Right ventricle myocardium superior (tissue), 1 donor: Measurements from ENCODE around the gene HEATR5A. TPM values are rescaled to one million over a fixed set of nuclear protein-coding genes. Genes with fewer than 3 reads are reported as not detected.
"Not testable (repeated sequence)": the region's sequence is repeated elsewhere in the genome, so short reads cannot be mapped to it uniquely, and the experiment has no call there.

ENCODE experiments used
- ATAC-seq: fragments of 200-7000 bp; cut with Tn5 transposase; one replicate; pipeline ENCODE4 v1.9.1; 2020; ENCODE audit warnings: mild to moderate bottlenecking; ENCODE audit not compliant: poor library complexity
- DNase-seq: peaks from one replicate; pipeline ENCODE4 v3.0.0-alpha.2; 2020
- intact Hi-C: fragments of 100-400 bp; cut with DNase I; formaldehyde crosslinking; loops from one replicate; pipeline ENCODE4 v1.11.2; 2022
- total RNA-seq: library from RNA; stranded (reverse); fragmentation: NEBNext Ultra II Directional; extraction: Animal tissue kit (Norgen Biotek cat#: 25700); gene quantifications from one replicate; pipeline ENCODE4 v1.2.1, GENCODE V29; 2021
- donor health status: DM: no; HTN: yes; CAD: no; lungs with severe emphysema.

HEATR5A gene
- total RNA-seq, 1 donor from 2014 or later: 47.8 TPM

DNA sequence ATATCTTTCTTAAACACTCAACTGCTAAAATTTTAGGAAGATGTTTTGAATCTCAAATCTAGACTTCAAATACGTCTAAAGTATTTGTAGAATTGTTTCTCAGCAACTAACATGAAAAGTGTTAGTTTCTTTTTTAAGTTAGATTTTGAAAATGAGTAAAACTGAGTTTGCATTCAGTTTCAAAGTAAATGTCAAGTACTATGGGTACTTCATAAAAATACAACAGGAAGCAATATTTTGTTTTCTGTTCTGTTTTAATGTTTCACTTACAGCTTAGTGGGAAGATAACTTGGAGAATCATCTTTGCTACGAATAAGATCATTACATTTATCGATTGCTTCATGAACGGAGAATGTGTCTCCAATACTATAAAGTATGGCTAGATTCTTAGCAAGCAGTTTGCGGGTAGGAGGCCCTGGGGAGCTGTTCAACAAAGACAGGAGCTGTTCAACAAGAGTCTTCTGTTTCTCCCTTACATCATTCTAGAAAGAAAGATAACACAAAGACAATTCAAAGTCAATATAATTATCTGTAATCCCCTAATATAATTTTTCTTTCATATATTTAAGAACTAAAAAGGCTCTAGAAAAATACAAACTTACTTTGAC lies 20.2 kb downstream of the HEATR5A start:
- ATAC-seq (no peak), DNase-seq (no peak)
- intact Hi-C loops: no loop called here

DNA sequence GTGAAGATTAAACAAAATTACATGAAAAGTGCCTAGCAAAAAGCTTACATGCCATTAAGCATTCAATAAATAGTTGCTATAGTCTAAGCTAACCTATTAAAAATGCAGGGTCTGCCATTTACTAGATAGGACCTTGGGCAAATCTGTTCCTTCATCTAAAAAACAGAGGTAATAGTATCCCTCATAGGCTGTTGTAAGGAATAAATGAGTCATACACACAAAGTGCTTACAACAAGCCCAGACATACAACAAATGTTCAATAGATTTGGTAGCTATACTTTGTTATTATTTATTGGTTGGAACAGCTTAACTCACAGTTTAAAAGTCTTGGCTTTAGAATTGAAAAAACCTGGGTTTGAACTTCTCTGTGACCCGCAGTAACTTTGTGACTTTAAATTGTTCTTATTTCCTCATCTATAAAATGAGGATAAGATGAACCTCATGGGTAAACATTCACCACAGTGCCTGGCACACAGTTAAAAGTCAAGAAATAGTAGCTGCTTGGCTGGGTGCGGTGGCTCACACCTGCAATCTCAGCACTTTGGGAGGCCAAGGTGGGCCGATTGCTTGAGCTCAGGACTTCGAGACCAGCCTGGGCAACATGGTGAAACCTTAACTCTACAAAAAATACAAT lies 24.7 kb downstream of the HEATR5A start:
- intact Hi-C loops: no loop called here

DNA sequence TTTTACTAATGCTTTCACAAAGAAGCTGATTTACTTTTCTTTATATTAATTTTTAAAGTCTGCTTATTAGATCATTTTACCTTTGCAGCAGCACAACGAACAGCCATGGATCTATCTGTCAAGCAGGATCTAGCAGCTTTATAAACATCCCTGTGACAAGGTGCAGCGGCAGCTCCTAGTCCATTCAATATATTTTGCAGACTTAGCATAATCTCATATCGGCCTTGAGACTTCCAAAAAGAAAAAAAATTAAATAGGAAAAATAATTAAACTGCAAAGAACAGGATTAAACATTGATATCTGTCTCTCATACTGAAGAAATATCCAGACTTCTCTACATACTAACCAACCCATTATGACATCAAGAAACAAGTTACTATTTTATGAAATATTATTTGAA lies 25.2 kb downstream of the HEATR5A start:
- DNase-seq (no peak), ATAC-seq (no peak)
- intact Hi-C loops: no loop called here

More for the DNA sequence above, 24.7 kb downstream of the HEATR5A start:
- DNase-seq (no peak), ATAC-seq (no peak)

DNA sequence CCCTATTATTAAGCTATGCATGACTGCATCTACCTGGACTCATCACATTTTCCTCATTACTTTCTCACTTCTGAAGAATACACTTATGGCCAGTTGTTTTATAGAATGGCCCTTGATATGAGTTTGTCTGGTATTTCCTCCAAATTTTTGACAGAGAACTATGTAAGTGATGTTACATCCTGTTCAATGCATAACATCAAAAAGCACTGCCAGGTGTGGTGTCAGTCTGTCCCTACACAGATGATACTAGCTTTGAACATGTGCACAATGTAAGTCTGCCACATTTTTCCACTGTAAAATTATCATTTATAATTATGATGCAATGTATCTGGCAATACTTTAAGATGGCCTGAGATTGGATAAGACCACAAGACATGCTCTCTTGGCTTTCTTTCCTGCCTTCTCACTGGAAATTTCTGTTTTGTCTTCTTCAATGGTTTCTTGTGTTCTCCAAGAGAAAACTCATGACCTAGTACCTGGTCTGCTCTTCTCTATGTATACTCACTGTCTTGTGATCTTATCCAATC lies 28.3 kb downstream of the HEATR5A start:
- no peak for ATAC-seq
- no peak for DNase-seq
- intact Hi-C loops: no loop called here

DNA sequence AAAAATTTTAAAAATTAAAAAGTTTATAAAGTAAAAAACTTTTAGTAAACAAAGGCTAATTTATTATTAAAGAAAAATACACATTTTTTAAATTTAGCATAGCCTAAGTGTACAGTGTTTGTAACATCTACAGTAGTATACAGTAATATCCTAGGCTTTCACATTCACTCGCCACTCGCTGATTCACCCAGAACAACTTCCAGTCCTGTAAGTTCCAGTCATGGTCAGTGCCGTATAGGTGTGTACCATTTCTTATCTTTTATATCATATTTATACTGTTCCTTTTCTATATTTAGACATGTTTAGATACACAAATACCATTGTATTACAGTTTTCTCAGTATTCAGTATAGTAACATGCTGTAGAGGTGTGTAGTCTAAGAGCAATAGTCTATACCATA lies 28.9 kb downstream of the HEATR5A start:
- intact Hi-C loops: no loop called here
- ATAC-seq (no peak), DNase-seq (no peak)

DNA sequence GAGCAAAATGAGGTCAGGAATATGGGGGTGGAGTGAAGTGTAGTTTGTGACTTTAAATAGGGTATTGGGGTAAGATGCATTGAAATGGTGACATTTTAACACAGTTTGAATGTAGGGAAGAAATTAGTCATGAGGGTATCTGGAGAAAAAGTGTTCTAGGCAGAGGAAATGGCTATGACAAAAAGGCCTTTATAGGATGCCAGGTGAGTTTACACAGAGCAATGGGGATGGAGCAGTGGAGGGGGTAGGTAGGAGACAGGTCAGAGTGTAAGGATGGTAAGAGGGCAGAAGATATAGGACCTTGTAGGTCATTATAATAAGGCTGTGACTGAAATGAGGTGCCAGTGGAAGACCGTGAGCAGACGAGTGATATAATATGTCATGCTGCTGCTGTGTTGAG lies 30.4 kb downstream of the HEATR5A start:
- ATAC-seq: peak; percentile 39
- DNase-seq: no peak
- intact Hi-C loops: no loop called here

DNA sequence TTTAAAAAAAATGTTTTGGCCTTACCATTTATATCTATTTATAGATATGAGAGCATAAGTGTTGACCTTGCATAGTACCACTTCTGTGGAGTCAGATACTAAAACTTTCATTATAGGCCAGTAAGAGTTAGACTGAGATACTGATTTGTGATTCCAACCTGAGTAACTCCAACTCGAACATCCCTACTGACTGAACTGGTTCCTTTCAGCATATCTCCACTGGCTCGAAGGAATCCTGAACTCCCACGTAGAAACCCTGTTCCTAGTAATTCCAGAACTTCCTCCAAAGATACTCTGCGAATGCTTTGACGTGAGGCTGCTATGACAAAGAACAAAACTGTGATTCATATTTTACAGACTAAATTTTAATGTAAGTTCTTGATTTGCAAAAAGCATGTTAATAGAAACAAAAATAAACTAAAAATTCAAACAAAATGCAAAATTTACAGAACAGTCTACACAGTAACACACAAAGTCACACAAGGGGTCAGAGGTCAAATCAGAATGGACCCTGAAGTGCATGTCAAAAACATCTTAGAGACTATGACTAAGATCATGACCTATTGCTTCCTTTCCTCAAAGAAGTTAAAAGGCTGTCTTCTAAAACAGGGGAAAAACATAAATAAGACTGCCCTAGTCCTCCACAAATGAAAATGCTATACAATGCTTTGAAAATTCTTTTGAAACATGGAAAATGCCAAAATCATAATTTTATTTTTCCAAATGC lies 31.5 kb downstream of the HEATR5A start:
- DNase-seq (no peak), ATAC-seq (peak; percentile 65)
- intact Hi-C loops: no loop called here

DNA sequence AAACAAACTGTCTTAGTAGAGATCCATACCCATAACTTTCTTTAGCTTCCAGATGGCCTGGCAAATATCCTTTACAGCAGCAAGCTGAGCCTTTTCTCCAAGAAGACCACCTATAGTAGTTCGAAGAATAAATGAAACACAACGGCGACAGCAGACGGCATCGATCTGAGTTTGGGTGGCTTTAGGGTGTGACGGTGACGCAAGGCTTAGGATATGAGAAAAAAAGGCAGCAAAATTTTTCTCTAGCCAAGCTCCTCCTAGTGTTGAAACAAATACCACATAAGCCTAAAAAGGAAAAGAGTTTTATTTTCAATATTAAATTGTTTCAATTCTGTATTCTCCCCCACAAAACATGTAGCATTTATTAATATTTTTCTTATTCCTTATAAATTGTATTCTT lies 33.3 kb downstream of the HEATR5A start:
- intact Hi-C loops: no loop called here
- DNase-seq (no peak), ATAC-seq (no peak)

DNA sequence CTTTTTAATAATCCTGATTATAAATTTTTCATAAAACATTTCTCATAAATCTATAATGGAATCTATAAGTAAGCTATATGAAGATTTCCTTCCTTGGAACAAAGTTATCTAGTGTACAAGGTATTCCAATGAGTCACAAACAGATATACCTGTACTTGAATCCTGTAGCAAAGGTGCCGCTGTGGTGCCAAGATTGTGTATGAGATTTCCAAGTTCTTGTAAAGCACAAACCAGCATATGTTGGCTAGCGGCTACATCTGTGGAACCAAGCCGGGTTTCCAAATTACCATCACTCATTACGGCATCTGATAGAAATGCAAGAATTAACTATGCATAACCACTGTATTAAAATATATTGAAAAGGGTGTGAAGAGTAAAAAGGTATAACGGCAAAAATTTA lies 34.1 kb downstream of the HEATR5A start:
- intact Hi-C loops: no loop called here
- DNase-seq (no peak), ATAC-seq (no peak)

DNA sequence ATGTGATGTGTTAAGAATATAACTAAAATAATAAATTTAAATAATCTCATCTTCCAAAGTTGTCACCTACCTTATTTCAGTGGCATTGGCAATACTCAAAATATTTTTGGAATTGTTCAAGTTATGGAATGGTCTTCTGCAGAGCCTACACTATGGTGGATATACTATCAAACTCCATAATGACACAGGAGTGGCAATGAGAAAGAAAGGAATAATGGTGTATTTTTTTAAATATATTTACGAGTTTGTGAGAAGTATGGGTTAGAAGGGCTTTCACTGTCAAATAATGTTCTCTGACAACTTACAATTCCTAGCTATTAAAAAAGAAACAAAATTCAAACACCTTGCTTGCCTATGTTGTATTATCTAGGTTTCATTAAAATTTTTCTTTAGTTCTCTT lies 38.1 kb downstream of the HEATR5A start:
- DNase-seq: no peak
- intact Hi-C loops: no loop called here
- no peak for ATAC-seq

DNA sequence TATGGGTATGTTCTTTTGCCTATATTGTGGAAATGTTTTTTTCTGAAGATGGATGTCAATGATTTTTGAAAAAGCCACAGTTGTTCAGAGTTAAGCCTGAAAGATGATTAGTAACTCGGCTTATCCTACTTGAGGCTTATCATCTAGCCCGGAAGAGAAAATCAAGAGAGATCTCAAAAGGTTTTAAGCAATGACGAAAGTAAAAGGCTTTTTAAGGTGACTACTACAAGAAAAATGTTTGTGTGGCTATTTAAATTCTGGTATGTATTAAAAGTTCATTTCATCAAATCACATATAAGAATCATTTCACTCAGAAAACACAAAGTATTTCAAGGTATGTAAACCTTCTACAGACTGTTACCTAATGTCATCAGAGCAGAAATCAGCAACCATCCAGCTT lies 40.2 kb downstream of the HEATR5A start:
- intact Hi-C loops: no loop called here
- no peak for ATAC-seq
- DNase-seq: no peak

DNA sequence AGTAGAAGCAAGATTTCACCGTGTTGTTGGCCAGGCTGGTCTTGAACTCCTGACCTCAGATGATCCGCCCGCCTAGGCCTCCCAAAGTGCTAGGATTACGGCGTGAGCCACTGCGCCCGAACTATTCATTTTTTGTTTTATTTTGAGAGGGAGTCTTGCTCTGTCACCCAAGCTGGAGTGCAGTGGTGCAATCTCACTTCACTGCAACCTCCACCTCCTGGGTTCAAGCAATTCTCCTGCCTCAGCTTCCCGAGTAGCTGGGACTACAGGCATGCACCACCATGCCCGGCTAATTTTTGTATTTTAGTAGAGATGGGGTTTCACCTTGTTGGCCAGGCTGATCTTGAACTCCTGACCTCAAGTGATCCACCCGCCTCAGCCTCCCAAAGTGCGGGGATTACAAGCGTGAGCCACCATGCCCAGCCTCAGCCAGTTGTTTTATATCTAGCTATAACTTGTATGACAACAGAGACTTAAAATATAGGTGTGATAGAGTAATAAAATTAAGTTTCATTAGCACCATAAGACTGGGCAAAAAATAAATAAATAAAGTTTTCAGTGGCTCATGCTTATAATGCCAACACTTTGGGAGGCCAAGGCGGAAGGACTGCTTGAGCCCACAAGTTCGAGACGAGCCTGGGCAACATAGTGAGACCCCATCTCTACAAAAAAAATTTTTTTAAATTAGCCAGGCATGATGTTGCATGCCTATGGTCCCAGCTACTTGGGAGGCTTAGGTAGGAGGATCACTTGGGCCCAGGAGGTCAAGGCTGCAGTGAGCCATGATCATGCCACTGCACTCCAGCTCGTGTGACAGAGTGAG lies 41.0 kb downstream of the HEATR5A start:
- ATAC-seq, intact Hi-C loops, DNase-seq: not testable (repeated sequence)

DNA sequence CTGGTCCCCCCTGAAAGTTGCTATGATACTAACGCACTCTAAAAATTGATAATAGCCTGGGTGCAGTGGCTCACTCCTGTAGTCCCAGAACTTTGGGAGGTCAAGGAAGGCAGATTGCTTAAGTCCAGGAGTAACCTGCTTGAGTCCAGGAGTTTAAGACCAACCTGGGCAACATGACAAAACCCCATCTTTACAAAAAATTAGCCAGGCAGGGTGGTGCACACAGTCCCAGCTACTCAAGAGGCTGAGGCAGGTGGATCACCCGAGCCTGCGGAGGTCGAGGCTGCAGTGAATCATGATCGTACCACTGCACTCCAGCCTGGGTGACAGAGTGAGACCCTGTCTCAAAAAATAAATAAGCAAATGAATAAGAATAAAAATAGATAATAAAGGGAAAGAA lies 42.9 kb downstream of the HEATR5A start:
- no peak for DNase-seq
- no peak for ATAC-seq
- intact Hi-C loops: no loop called here

DNA sequence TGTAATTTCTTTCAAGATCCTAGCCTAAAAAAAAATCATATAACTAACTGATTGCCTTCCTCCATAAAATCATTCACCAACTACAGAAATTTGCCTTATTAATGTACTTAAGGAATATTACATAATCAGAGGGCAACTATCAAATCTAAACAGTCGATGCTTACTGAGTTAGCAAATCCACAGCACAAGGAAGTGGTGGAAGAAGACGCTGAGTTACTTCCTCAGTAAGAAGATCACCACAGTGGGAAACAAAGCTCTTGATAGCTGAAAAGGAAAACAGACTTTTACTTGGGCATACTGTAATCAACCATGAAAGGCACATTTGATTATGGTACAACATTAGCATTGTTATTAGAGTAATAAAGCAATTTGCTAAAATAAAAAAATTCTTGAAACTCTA lies 48.7 kb downstream of the HEATR5A start:
- intact Hi-C loops: no loop called here
- ATAC-seq (no peak), DNase-seq (no peak)

DNA sequence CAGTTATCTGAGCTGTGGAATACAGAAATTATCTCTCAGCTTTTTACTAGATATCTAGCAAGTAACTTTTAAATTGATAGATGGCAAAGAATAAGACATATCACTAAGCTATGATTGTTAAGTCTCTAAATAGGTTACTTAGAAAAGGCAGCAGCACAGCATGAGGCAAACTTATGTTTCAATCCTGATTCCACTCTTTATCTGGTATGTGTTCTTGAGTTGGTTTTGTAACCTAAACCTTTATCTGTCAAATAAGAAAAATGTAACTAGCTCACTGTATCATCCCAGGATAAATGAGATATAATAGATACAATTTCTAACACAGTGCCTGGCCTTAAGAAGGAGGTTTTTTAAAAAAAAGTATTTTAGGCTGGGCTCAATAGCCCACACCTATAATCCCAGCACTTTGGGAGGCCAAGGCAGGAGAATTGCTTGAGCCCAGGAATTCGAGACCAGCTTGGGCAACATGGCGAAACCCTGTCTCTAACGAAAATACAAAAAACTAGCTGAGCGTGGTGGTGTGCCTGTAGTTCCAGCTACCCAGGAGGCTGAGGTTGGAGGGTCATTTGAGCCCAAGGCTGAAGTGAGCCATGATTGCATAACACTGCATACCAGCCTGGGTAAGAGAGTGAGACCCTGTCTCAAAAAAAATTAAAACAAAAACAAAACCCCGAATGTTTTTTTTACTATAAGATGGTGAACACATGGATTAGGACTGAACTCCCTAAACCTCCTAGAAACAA lies 56.8 kb downstream of the HEATR5A start:
- DNase-seq: no peak
- intact Hi-C loops: no loop called here
- ATAC-seq: no peak

DNA sequence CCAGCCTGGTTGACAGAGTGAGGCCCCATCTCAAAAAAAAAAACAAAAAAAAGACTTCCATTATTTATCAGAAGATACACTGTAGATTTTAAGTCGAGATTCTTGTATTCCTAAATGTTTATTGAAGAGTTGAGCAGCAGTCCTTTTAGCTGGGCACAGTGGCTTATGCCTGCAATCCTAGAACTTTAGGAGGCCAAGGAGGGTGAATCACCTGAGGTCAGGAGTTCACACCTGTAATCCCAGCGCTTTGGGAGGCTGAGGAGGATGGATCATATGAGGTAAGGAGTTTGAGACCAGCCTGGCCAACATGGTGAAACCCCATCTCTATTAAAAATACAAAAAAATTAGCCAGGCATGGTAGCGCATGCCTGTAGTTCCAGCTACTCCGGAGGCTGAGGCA lies 57.6 kb downstream of the HEATR5A start:
- no peak for DNase-seq
- no peak for ATAC-seq
- intact Hi-C loops: no loop called here

DNA sequence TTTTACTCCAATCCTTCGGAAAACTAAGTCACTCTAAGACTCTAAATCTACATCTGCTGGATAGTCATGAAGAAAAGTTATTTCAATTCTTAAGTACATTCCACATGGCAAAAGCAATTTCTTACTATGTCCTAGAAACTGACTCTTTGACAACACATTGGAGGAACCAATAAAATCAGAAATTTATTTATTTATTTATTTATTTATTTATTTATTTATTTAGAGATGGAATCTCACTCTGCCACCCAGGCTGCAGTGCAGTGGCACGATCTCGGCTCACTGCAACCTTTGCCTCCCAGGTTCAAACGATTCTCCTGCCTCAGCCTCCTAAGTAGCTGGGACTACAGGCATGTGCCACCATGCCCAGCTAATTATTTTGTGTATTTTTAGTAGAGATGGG lies 58.6 kb downstream of the HEATR5A start:
- intact Hi-C loops, ATAC-seq, DNase-seq: not testable (repeated sequence)

DNA sequence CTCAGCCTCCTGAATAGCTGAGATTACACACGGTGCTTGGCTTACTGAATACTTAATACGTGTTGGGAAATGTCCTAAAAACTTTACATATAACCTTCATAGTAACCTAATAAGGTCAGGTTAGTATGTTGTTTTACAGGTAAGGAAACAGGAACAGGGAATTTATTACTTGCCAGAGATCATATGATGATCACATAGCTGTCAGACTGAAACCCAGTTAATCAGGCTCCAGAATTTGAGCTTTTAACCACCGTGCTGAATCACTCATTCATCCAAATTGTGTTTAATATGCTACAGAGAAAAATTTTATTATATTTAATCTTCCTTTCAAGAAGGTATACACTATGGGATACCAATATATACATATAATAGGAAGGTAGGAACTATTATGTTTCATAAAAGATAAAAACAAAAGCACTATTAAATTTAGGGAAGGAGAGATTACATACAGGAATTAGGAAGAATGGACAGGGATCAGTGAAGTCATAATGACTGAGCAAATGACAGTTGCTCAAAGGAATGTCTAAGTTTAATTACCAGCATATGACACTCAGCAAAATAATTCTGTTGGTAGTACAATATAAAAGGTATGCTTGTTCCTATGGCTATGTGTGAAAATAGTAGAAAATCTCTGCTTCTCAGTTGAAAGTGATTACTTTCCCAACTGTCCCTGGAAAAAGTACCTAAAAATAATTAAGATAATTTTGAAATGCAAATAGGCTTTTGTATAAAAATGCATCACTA lies 59.3 kb downstream of the HEATR5A start:
- intact Hi-C loops: no loop called here
- no peak for ATAC-seq
- DNase-seq: no peak
